Inflammatory macrophage treated with lipopolysaccharide for 4 hours (primary cell): Measurements from ENCODE around the gene TRABD2A.

Experiments used
- DNase-seq: peaks from one replicate; pipeline ENCODE4 v3.0.0-alpha.2; 2020

The TRABD2A gene

DNA sequence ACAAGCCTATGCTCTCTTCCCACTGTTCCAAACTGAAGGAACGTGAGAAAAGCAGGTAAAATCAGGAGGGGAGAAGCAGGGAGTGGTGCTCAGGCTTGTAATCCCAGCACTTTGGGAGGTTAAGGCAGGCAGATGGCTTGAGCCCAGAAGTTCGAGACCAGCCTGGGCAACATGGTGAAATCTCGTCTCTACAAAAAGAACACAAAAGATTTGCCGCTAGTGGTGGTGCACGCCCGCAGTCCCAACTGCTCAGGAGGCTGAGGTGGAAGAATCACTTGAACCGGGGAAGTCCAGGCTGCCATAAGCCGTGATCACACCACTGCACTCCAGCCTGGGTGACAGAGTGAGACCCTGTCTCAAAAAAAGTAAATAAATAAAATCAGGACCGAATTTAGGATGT, 23.3 kb upstream of the TRABD2A start:
- no peak for DNase-seq

DNA sequence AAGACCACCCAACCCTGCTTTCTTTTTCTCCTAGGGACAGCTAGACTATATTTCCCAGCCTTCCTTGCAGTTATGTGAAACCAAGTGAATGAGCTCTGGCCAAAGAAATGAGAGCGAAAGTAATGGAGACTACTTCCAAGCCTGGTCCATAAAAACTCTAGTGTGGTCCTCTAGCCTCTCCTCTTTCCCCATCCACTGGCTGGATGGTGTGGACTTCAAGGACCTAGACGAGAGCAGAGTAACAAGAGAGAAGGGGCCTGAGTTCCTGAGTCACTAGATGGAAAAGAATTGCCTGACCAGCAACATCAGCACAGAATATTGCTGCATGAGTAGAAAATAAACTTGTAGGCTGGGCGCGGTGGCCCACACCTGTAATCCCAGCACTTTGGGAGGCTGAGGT, 21.6 kb upstream of the TRABD2A start:
- DNase-seq: no peak

DNA sequence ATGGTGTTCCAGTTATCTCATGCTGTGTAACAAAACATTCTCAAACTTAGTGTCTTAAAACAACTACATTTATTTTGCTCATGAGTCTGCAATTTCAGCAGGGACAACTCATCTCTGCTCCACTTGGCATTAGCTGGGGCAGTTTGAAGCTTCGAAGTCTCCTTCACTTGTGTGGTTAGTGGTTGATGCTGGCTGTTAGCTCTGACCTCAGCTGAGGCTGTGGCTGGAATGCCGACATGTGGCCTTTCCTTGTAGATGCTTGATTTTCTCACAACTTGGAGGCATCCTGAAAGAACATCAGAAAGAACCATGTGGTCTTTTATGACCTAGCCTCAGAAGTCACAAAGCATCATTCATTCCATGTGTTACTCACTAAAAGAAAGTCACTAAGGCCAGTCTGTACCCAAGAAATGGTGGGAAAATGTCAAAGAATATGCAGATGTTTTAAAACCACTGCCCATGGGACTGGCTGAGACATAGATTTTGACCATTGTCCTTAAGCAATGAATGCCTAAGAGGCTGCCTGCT, 20.8 kb upstream of the TRABD2A start:
- no peak for DNase-seq

DNA sequence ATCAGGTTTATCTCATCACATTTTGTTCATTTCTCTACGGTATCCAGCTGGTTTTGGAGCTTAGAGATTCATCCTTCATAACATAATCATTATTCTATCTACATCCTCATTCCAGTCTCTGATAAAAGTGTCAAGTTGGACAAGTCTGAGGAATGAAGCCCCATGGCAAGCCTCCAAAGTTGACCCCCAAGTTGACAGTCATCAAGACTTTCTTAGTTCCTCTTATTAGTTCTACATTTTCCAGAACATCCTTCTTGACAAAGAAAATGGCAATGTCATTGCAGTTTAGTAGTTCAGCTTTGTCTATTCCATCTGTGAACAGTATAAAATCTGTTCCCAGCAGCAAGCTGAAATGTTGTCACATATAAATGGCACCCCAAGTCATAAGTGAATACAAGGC, 20.1 kb upstream of the TRABD2A start:
- peak; percentile 39 for DNase-seq

DNA sequence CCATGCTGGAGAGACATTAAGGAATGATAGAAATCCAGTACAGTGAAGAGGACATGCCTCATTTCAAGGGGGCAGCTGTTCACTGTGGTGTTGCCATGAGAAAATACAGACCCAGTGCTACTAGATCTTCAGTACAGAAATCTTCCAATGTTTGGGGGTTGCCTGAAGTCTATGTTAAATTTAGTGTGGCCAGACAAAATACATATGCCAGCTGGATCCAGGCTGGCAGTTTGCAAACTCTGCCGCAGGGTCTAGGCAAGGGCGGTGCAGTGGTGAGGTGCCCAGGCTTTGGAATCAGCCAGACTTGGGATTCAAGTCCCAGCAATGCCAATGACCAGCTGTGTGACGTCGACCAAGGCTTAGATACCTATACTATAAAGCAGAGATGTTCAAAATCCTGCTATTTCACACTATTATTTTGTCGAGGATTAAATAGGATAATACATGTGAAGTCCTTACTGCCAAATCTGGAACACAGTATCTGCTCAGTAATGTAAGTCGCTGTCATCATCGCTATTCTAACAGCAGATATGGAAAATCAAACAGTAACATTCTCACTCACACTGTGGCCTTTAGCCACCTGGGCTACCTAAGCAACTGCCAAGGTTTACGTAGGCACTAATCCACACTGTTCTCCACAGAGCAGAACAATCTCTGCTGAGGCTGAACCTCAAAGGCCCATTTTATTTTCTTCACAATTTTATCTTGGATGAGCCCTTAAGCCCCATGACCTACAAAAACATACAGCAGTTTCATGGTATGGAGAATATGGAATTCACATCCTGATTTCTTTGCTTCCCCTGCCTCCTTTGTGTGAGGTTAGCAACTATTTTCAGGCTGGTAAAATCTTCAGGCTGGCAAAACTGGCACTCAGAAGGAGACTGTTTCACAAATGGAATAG, 18.7 kb upstream of the TRABD2A start:
- no peak for DNase-seq

DNA sequence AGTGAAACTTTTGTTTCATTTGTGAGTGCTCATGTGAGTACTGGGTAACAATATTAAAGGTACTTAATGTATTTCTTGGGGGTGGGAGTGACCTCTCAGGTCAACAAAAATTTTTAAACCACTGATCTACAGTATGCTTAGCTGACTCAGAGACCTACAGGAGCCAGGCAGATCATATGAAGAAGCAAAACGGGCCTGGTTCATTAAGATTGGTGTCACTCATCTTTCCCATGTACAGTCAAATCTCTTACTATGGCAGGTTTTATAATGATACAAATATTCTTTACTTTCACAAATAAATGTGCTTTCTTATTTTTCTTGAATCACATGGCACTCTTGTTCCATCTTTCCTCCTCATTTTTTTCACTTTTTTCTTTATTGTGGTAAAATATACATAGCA, 16.9 kb upstream of the TRABD2A start:
- DNase-seq: peak; percentile 27

DNA sequence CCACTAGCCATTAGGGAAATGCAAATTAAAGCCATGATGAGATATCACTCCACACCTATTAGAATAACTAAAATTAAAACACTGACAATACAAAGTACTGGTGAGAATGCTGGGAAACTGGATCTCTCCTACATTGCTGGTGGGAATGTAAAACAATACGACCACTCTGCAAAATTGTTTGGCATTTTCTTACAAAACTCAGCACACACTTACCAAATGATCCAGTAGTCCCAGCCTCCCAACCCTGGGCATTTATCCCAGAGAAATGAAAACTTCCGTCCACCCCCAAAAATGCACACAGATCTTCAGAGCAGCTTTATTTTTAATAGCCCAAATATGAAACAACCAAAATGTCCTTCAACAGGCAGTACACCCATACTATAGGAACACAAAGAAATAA, 15.7 kb upstream of the TRABD2A start:
- DNase-seq: no peak

DNA sequence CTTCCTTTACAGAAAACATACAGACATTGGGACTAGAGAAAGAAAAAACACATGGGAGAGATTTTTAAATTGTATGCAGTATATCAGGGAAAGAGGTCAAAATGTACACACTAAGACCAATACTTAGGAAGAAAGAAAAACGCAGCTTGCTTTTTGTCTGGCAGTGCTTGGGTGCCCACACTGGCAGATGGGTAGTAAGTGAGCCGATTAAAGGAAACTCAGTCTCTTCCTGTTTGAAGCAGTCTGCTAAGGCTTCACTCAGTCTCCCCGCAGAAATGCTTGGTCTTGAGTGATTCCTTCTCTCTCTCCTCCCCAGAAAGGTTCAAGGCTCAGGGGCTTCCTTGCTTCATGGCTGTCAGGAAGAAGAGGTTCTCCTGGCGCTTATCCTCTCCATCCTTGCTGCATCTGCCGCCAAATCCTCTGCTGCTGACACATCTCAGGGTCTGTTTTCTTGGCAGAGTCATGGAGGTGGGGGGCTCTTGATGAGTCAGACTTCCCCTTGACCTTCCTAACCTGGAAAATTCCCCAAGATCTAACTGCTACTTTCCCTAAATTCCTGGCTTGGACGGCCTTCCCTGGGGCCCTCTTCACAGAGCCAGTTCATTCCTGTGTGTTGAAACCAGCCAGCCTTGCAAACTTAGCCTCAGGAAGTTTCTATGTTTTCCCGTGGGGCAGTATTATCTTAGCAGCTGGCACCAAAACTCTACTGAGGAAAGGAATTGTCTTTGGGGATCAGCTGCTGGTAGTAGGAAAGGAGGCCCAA, 14.1 kb upstream of the TRABD2A start:
- DNase-seq: no peak

DNA sequence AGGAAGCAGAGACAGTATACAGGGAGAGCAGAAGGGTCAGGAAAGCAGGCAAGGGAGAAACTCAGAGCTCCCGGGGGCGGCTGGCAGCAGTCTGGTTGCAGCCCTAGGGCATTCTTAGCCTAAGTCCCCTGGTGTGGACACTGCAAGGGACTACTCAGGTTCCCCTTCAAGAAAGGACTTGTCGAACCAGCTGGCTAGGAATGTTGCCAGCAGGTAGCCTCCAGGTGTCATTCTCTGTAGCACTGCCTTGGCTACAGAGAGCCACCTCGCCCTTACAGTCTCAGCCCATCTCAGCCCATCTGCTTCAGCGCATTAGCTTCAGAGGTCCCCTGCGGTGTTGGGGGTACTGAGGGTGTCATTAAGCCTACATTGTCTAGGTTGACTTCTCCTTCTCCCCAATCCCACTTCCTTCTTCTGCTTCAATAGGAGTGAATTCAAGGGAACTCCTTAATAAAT, 13.3 kb upstream of the TRABD2A start:
- no peak for DNase-seq

DNA sequence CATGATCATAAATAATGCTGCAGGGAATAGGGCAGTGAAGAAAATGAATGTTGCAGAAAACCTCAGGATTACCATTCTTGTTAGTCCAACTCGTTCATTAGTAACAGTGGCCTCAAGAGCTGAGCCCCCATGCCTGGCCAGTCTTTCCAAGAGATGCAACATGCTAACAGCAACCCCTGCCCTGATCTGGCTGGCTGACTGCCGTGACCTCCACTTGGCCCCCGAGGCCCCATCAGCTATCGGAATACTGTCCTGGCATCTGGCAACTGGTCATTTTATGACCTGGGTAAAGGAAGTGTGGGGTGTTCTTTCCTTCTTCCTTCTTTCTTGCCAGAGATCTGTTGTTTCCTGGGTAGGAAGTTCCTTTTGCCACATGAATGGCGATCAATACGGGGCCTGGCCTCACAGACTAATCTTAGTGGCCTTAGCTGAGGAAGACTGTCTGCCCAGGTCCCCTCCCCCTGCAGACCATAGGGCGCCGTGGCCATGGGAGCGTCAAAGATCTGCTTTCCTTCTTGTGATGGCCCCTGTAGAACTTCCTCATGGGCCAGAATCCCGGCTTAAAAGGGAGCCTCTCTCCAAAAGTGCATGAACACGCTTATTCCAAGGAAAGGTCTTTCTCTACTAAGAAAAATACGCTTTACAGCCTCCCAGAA, 10.6 kb upstream of the TRABD2A start:
- DNase-seq: no peak

DNA sequence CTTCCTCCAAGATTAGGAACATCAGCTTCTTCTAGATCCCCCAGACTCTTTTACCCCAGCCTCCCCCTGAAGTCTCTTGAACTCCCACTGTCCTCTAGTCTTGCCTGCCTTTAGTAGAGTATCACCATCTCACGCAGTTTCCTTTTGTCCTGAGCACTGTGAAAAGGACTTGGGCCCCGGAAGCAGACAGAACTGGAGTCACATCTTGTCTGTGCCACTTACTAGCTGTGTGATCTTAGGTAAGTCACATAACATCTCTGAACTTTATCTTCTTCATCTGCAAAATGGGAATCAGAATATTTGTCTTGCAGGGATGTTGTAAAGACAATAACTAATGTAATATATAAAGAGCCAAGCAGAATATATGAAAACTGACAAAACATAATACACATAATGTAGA, 8.4 kb upstream of the TRABD2A start:
- DNase-seq: no peak

DNA sequence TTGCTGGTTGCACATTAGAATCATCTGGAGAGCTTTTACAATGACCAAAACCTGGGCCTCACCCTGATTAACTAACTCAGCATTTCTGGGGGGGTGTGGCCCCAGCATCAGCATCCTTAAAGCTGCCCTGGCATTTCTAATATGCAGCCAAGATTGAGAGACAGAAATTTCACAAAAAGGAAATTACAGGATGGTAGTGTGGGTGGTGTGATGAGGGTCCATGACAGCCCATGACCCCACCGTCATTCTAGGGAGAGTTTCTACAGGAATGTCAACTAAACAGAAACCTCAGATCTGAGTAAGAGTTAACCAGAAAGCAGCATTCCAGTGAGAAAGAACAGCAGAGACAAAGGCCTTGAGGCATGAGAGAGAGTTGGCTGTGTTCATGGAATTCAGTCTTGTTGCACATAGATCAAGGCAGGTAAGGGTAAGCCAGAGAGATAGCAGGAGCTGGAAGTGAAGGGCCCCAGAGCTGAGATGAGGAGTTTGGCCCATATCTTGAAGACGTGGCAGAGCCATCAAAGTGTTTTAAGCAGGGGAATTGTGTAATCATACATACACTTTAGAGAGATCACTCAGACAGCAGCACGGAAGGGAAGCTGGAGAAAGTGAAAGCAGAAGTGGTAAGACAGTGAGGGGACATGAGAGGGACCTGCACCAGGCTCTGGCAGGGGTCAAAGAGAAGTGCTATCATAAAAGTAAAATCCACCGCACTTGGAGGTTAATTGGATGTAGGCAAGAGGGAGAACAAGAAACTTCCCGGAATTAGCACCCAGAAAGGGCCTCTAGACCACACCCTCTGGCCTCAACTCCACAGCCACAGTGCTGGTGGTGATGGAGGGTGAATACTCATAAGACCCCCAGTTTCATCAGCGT, 7.8 kb upstream of the TRABD2A start:
- peak; percentile 91 for DNase-seq

DNA sequence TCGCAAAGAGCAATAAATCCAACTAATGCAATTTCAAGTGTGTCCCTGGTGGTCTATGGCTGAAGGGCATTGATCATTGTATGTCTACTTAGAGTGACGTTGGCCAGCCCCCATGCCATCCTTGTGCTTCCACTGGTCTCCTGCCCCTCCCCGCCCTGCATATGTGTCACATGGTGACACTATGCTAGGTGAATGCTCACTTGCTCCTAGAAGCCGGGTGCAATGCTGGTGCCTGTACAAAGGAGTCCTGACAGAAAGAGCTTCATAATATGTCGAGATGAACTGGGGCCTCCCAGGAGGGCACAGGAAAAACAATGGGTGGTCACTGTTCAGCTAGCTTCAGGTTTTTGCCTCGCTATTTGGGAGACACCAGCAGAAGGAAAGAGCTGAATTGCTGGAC, 5.9 kb upstream of the TRABD2A start:
- no peak for DNase-seq

DNA sequence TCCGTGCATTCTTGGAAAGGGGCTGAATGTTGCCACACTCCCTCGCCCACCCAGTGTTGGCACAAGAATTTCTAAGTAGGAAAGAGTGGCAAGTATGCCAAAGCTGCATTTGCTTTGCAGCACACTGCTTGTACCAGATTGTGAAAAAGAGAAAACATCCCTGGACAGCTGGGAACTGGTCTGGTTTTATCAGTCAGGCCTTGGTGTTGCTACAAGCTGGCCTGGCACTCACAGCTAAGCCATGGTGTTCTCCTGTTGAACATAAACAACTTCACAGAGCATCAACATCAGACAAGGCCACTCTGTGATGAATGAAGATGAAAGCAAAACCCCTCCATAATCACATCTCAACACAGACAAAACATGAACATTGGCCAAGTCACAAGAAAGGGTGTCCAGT, 4.2 kb upstream of the TRABD2A start:
- DNase-seq: no peak

DNA sequence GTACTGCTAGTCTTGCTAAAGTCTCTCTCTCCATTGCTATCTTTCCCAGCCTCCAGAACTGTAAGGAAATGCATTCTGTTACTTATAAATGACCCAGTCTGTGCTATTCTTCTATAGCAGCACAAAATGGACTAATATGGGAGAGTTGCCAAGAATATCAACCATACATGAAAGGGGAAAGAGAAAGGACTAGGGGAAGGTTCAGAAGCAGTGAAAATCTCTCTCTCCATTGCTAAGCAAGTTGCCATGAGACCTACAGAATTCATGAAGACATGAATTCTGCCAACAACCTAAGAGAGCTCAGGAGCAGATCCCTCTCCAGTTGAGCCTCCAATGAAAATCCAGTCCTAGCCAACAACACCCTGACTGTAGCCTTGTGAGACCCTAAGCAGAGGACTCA, 3.6 kb upstream of the TRABD2A start:
- DNase-seq: no peak

DNA sequence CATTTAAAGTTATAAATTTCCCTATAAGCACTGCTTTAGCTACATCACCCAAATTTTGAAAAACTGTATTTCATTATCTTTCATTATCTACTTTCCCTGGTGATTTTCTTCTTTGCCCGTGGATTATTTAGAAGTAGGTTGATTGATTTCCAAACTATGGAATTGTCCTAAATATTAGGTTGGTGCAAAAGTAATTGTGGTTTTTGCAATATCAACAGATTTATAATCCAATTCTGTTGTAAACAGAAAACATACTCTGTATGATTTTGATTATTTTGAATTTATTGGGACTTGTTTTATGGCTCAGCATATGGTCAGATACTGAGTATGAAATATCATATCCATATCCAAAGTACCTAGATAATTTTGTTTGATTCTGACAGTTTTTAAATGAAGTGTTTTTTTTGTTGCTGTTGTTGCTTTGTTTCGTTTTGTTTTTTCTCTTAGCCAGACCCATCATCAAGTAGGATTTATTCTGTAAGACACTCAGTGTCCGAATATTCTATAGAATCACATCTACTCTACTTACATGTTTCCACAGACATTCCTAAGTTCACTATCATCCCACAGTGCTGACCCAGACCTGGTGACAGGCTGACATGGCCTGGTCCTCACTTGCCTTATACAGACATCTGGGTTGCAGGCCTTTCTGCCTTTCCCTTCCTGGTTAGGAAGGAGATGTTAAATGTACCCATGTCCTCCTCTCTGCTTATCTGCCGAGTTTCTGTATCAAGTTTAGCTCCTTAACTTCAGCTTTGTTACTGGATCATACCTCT, 2.1 kb upstream of the TRABD2A start:
- DNase-seq: no peak

DNA sequence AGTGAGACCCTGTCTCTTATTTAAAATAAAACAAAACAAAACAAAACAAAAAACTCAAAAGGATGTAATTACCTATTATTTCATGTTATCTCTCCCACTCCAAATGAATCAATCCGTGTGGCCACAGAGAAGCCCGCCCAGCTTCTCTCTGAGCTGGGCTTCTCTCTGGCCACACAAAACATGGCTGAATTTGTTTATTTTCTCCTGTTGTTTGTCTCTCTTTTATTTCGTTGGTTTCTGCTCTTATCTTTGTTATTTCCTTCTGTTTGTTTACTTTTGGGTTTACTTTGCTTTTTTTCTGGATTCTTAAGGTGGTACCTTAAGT, 1.5 kb upstream of the TRABD2A start:
- no peak for DNase-seq

DNA sequence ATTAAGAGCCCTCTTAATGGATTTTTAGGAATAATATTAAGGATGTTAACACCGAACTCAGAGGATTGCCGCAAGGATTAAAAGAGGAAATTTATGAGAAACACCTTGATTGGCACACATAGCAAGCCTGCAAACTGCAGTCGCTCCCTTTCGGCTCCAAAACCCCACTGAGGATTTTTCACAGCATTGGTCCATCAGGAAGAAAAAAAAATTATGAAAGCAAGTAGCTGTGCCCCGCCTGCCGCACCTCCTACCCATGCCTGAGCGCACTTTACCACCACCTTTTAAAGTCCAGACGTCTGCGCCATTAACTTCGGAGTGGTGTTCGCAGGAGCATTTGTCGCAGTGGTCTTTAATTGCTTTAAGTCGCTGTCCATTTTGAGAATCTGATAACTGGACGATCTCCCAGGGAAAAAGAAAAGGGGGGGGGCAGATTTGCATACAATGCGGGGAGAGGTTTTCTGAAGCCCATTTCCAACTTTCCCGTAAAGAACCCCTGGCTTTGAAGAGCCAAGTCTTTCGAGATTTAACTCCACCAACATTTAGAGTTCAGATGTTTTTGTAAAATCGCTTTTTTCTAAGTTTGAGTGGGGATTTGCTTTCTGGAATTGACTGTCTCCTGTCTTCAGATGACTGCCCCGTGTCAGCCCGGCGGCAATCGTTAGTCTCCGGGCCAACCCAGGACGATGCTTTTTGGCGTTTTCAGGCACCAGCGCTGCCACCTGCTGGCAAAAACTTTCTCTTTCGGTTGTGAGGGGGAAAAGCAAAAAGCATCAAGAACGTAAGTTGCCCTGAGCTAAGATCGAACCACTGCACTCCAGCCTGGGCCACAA, 913 bp upstream of the TRABD2A start:
- peak; percentile 74 for DNase-seq

DNA sequence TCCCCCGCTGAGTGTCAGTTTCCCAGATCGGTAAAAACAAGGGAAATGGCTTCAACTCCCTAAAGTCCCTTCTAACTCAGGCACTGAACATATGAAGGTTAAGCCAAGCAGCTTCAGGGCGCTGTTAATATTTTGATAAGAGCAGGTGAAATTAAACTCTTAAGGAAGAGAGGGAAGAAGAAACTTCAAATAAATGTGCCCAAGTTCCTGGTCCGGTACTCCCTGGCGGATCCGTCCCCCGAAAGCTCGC, 564 bp downstream of the TRABD2A start:
- no peak for DNase-seq

DNA sequence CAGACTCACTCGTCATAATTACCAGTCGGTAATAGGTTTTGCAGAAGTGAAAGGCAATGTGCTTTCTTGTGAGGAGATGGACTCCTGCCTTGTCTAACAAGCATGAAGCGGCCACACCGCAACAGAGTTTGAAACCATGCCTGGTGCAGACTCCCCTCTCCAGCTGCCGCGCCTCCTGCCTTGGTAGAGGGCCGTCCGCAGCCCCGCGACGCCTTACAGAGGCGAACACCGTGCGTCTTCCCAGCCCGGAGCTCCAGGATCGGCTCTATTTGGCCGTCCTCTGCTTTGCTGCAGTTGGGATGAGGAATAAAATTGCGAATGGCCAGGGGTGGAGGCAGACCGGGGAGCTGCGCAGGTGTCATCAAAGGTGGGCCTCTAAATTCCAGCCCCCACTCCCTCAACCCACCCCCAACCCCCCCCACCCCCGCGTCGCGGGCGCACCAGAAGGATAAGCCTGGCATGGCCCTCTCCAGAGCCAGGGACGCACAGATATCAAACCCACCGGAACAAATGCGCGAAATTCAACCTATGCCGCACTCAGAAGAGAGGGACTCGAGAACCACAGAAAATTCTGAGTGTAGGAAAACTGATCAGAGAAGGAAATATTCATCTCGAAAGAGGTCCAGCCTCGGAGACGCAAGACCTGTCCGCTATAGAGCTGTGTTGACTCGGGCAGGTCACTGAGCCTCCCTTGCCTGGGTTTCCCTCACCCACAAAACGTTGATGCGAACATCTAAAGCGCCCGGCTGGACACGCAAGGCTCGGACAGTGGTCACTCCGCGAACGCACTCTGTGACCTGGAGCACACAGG, 1.1 kb downstream of the TRABD2A start:
- DNase-seq: peak; percentile 41
